NCI-H2107 treated with DMSO at 0.1 percent for 48 hours (cell line): Measurements from ENCODE around the gene TMEM140.
"Not testable (repeated sequence)": the region's sequence is repeated elsewhere in the genome, so short reads cannot be mapped to it uniquely, and the experiment has no call there.

ENCODE experiments used
- DNase-seq: peaks from one replicate; lab custom pipeline; 2025; ENCODE audit not compliant: unreplicated experiment; lab: John Stamatoyannopoulos, UW

Gene TMEM140

GRCh38 chr7:135171581-135172291 is 23.9 kb downstream of the TMEM140 start:
- not testable (repeated sequence) for DNase-seq

GRCh38 chr7:135173916-135174315 is 26.0 kb downstream of the TMEM140 start:
- DNase-seq: not testable (repeated sequence)

- DNase-seq: no peak
Measured at GRCh38 chr7:135174941-135175340, 27.1 kb downstream of the TMEM140 start.

DNA sequence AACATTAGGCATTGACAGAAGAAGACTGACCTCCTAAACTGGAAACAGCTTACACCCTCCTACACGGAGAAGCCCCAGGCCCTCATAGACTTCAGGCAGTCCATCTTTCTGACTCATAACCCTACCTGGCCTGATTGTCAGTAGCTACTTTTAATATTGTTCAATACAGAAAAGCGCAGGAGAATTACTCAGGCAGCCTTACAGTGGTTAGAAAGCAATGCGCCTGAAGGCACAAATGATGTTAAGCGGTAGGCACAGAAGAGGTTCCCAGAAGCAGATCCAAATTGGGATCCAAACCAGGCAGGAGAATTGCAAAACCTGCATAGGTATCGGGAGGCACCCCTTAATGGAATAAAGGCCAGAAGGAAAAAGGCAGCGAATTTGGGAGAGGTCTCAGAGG is 28.1 kb downstream of the TMEM140 start:
- DNase-seq: no peak

DNA sequence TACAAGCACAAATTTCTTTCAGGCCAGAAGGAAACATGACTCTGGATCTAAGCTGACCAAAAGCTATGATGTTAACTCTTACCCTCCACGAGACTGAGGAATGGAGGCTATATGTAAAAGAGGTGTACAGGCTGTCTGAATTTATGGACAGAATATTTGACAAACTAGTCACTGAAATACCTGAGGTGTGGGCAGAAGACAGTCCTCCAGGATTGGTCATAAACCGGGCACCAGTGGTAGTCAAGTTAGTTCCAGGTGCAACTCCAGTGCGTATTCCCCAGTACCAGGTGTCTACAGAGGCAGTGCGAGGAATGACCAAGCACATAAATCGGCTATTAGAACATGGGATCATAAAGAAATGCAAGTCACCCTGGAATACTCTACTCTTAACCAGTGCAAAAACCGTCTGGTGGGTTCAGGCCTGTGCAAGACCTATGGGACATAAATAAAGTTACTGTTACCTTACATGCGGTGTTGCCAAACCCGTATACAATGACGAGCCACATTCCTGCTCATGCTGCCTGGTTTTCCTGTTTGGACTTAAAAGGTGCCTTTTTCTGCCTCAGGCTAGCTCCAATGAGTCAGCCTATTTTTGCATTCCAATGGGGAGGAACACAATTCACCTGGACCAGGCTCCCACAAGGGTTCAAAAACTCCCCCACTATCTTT is 29.3 kb downstream of the TMEM140 start:
- no peak for DNase-seq

- no peak for DNase-seq
Measured at GRCh38 chr7:135178364-135178763, 30.5 kb downstream of the TMEM140 start.

GRCh38 chr7:135179321-135179925 is 31.6 kb downstream of the TMEM140 start:
- no peak for DNase-seq

DNA sequence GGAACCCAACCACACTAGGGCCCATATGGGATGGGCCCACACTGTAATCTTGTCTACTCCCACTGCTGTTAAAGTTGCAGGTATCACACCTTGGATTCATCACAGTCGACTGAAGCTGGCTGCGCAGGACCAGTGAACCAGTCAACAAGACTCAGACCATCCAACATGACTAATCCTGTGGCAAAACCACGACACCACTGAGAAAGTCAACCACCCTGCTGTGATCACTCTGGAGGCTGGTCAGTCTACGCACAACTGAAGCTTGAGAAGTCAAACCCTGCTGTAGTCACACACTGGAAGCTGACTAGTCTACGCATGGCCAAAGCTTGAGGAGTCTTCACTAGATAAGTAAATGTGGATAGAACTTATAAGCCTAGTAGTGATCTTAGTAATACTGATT is 32.2 kb downstream of the TMEM140 start:
- DNase-seq: no peak

GRCh38 chr7:135181261-135181928 is 33.5 kb downstream of the TMEM140 start:
- DNase-seq: no peak

- no peak for DNase-seq
Measured at GRCh38 chr7:135181929-135182678, 34.2 kb downstream of the TMEM140 start.

DNA sequence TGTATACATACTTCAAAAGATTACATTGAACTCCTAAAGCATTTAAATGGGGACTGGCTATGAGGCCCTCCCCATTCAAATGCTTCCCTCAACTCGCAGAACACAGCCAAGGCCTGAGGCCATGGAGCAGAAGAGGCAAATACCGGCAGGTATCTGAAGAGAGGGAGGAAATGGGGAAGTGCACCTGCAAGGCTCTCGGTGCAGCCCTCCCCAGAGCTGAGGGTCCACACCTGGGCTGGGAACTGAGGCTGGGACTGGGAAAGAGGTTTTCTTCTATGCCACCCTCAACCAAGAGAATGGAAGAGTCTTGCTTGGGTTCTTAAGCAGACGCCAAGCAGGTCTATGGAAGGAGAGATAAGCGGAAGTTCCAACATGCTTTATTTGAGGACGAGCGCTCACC is 35.6 kb downstream of the TMEM140 start:
- DNase-seq: no peak

DNA sequence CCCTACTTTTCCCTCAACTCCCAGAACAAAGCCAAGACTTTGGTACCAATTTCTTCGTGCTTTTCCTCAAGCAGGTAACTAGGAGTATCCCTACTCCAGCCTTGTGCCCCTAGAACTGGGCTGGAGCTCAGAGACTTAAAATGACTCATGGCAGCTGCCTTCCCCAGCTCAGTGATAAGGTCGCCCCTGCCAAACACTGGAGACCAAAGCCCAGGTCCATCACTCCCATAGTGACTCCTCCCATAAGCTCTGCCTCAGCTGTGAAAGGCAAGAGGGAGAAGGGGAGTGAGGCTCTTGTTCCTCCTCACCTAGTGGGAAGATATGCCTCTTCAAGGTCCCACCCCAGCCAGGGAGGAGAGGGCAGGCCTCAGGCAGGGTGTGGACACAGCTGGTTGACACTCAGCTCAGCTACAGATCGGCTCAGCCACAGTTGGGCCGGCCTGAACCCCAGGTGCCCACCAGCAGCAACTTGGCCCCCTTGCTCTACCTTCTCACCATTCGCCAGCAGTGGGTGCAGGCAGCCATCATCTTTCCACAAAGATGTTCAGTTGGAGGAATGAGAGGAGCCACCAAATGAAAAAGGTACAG is 36.5 kb downstream of the TMEM140 start:
- no peak for DNase-seq

GRCh38 chr7:135185471-135186260 is 37.8 kb downstream of the TMEM140 start:
- no peak for DNase-seq

GRCh38 chr7:135186261-135186540 is 38.3 kb downstream of the TMEM140 start:
- no peak for DNase-seq

DNA sequence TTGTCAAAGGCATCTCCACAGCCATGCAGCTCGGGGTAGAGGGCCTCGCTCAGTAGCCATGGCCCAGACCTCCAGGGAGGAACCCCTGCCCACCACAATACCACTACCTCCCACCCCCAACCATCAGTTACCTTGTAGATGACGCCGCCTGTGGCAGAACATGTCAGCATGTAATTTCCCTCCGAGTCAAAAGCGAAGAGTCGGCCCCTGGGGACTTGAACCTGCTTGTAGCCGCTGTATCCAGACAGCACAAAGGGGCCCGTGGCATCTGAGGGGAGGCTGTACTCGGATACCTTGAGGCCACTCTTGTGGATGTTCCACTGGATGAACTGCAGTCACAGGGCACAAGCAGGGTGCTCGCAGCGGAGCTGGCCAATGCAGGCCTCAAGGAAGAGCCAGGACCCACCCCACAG is 39.0 kb downstream of the TMEM140 start:
- no peak for DNase-seq

DNA sequence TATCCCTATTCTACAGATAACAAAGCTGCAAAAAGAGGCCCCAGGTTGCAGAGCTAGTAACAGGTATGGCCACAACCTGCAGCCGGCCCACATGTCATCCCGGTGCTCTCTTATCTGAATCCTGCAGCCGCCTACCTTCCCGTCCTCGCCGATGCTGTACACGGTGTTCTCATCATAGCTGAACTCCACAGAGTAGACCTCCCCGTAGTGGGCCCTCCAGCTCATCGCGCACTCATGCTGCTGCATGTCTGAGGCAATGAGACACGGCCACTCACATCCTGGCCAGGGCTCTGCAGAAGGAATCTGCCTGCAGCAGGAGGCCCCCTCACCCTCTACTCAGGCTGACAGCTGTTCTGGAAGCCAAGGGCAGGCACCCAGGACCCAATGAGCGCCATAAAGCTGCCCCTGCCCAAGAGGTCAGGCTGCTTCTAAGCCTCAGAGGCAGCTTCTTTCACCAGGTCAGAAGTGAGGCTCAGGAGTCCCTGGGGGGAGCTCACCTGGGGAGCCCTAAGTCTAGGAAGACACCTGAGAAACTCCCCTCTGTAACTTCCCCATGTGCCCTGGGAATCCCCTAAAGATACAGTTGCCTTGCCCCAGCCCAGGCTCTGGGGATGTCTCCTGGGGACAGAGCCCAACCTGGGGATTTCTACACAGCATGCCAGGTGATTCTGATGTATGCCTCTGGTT is 40.6 kb downstream of the TMEM140 start:
- no peak for DNase-seq

DNA sequence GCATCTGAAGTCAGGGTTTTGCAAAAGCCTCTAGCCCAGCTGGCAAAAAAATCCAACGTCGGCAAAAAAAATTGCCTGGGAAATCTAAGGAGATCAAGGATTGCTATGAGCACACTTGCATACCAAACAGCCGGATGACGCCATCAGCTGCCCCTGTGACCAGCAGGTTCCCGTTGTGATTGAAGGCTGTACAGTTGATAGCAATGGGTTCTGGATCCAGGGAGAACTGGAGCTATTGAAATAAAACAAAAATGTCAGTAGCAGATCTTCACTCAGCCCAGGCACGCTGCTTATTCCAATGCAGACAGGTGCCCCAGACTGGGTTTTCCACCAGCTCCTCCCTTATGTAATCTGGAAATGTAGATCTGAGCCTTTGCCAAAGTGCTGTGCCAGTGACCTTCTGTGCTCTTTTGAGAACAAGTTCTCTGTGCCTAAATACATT is 41.4 kb downstream of the TMEM140 start:
- DNase-seq: no peak

GRCh38 chr7:135189961-135190360 is 42.1 kb downstream of the TMEM140 start:
- DNase-seq: no peak

GRCh38 chr7:135190703-135191102 is 42.8 kb downstream of the TMEM140 start:
- no peak for DNase-seq
